ENCODE measurements around the gene SINHCAF.

DNA sequence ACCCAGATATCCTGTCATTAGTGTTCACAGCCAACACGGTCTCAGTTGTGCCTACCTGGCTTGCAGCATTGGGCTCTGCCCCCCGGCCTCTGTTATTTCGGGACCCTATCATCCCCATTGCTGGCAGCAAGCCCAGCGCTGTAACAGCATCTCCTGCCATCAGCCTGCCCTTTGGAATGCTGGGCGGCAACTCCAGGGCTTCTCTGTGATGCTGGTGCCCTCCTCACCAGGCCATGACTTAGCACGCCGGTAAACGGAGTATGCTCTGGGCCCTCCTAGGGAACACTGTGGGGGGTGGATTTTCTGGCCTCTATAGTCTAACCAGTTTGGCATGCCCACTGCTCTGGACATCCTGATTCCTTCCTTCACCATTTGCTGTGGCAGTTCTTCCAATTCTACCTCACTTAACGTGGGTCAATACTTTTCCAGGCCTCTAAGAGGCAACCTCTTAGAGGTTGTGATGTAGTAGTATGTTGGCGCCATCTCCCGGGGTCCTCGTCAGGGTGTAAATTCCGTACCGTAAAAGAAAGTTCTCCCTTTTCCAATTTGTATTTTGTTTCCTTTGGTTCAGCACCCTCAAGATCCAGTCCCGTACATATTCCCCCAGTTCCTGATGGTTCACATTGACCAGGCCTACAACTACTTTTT is 80.0 kb downstream of the SINHCAF start:
- TF ChIP-seq EZH2 (IDR thresholded peaks at IDR 0.05; ENCODE audit: low read depth, unreplicated experiment) (no peak), ZNF114 (CRISPR knock-in tag; IDR thresholded peaks at IDR 0.05) (no peak), CTCF (conservative IDR thresholded peaks at IDR 0.05; ENCODE audit: low read depth in 2 of 2) (peak; percentile 71 to 82)
